HS-27A (cell line): ENCODE data around the gene FAM120A.
"Not testable (repeated sequence)": the region's sequence is repeated elsewhere in the genome, so short reads cannot be mapped to it uniquely, and the experiment has no call there.

Experiments
- DNase-seq: peaks from one replicate; pipeline ENCODE4 v3.0.0-alpha.2; 2012; ENCODE audit warnings: low read depth, missing footprints

FAM120A gene, protein sequence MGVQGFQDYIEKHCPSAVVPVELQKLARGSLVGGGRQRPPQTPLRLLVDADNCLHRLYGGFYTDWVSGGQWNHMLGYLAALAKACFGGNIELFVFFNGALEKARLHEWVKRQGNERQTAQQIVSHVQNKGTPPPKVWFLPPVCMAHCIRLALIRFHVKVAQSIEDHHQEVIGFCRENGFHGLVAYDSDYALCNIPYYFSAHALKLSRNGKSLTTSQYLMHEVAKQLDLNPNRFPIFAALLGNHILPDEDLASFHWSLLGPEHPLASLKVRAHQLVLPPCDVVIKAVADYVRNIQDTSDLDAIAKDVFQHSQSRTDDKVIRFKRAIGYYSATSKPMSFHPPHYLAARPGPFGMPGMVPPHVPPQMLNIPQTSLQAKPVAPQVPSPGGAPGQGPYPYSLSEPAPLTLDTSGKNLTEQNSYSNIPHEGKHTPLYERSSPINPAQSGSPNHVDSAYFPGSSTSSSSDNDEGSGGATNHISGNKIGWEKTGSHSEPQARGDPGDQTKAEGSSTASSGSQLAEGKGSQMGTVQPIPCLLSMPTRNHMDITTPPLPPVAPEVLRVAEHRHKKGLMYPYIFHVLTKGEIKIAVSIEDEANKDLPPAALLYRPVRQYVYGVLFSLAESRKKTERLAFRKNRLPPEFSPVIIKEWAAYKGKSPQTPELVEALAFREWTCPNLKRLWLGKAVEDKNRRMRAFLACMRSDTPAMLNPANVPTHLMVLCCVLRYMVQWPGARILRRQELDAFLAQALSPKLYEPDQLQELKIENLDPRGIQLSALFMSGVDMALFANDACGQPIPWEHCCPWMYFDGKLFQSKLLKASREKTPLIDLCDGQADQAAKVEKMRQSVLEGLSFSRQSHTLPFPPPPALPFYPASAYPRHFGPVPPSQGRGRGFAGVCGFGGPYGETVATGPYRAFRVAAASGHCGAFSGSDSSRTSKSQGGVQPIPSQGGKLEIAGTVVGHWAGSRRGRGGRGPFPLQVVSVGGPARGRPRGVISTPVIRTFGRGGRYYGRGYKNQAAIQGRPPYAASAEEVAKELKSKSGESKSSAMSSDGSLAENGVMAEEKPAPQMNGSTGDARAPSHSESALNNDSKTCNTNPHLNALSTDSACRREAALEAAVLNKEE

DNA sequence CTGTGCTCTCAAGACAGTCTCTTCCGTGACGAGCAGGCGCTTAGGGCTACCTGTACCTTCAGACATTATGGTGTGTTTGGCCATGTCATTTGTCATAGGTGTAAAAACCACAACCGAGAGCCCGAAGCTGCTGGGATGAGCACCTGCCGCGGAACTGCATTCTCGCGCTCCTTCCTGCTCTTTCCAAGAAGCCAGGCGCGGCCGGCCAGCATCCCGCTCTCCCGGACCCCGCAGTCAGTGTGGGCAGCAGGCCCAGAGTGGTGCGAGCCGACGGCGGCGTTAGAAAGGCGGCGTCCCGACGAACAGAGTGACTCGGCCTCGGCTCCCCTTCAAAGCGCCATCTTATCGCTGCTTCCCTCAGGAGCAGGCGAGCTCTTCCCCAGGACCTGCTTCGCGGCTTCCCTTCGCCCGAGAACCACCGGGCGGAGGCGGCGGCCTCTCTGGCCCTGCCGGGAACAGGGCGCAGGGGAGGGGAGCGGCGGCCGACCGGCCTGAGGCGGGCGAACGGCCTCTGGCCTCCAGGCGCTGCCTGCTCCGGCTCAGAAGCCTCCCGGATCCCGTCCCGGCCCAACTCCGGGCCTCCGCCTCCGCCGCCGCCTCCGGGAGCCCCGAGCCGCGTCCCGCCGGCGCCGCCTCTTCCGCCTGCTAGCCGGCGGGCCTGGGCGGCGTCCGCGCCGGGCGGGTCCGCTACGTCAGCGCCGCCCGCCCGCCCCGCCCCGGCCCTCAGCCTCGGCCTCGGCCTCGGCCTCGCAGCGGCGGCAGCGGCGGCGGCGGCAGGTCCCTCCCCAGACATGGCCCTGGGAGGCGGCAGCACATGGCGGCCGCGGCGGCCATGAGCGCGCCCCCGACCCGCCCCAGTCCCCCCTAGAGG, at the start of gene FAM120A:
Gene FAM120A (plus strand): TSS at position 741 of the 871 bp plus-strand sequence. CDS start 231 bp downstream, outside the sequence.
- peak; percentile 26 for DNase-seq

DNA sequence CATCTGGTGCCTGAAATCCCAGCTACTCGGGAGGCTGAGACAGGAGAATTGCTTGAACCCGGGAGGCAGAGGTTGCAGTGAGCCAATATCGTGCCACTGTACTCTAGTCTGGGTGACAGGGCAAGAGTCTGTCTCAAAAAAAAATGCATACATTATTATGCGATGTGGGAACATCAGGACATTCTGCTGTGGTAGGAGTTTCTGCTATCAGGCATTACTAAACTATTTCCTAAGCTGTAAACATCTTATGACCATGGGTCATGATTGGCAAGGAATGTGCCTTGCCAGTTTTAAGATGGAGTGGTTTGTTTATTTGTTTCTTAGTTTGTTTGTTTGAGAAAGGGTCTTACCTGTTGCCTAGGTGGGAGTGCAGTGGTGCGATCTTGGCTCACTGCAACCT, 45.1 kb upstream of the FAM120A start:
- no peak for DNase-seq

DNA sequence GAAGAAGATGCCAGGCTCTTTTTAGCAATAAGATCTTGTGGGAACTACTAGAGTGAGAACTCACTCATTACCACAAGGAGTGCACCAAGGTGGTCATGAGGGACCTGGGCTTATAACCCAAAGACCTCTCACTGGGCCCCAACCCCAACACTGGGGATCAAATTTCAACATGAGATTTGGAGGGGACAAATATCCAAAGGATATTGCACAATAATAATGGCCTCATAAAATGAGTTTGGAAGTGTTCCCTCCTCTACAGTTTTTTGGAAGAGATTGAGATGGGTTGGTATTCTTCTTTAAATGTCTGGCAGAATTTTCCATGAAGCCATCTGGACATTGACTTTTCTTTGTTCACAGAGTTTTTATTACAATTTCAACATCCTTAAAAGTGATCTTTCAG, 38.0 kb upstream of the FAM120A start:
- no peak for DNase-seq

DNA sequence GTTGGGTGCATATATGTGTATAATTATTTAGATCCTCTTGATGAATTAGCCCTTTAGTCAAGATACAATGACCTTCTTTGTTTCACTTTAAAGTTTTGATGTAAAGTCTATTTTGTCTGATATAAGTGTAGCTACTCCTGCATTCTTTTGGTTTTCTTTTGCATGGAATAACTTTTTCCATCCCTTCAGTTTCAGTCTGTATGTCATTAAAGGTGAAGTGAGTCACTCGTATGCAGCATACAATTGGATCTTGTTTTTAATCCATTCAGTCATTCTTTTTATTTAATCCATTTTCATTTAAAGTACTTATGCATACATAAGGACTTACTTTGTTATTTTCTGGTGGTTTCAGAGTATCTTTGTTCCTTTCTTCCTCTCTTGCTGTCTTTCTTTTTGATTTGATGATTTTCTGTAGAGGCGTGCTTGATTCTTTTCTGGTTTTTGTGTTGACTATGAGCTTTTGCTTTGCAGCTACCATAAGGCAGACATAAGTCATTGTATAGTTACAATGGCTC, 36.3 kb upstream of the FAM120A start:
- no peak for DNase-seq

DNA sequence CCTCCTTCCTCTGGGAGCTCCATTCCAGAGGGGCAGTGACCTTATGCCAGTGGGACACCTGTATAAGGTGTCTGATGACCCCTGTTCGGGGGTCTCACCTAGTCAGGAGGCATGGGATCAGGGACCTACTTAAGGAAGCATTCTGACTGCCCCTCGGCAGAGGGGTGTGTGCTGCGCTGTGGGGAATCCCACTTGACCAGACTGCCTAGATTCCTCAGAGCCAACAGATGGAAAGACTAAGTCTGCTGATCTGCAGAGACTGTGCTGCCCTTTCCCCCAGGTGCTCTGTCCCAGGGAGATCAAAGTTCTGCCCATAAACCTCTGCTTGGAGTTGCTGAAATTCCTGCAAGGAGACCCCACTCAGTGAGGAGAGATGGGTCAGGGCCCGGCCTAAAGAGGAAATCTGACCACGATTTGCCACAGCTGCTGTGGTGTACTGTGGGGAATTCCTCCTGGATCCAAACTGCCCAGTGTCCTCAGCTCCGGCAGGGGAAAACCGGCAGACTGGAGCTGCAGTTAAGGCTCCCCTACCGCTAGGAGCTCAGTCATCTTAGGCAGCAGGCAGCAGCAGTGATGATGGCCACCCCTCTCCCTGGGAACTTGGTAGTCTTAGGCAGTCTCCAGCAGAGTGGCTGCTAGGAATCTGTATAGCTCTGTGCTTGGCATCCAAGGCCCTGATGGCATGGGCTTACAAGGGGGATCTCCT, 34.8 kb upstream of the FAM120A start:
- no peak for DNase-seq

DNA sequence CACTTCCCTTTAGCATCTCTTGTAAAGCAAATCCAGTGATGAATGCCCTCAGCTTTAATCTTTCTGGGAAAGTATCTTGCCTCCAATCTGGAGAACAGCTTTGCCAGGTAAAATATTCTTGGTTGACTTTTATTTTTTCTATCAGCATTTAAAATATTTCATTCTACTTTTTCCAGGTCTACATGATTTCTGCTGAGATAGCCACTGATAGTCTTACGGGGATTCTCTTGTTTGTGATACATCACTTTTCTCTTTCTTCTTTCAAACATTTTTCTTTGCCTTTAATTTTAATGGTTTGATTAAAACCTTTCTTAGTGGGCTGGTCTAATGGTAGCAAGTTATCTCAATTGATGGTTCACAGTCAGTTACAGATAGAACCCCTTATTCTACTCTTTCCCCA, 33.9 kb upstream of the FAM120A start:
- no peak for DNase-seq

DNA sequence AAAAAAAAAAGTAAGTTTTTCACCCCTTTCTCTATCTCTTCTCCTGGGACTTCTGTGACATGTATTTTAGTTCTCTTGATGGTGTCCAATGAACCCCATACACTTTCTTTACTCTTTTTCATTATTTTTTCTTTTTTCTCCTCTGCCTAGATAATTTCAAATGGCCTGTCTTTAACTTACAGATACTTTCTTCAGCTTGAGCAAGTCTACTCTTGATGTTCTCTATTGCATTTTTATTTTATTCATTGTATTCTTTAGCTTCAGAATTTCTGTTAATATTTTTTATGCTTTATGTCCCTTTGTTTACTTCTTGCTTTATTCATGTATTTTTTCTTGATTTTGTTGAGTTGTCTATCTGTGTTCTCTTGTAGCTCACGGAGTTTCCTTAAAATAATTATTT, 32.5 kb upstream of the FAM120A start:
- DNase-seq, result no peak

DNA sequence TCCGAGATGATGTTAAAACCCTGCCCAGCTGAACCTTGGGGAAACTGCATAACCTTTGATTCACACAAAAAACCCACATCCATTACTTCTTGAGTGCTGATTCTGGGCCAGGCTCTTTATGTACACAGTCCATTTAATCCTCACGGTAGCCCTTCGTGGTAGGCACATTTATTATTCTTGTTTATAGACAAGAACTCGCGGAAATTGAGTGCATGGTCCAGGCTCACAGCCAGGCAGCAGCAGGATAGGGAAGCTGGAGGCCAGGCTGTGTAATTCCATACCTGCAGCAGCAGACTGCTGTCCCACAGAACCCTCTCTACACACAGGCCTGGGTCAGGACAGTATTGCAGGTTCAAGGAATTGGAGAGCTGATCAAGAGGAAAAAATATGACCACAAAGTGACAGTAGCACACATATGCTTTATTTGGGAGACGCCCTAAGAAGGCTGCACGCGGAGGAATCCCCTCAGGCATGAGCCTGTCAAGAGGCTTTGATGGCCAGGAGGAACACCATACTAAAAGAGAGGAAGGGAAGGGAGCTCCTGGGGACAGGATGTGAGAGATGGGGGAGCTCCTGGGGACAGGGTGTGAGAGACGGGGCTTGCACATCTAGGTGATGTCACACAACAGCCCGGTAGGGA, 28.4 kb upstream of the FAM120A start:
- DNase-seq, result no peak

DNA sequence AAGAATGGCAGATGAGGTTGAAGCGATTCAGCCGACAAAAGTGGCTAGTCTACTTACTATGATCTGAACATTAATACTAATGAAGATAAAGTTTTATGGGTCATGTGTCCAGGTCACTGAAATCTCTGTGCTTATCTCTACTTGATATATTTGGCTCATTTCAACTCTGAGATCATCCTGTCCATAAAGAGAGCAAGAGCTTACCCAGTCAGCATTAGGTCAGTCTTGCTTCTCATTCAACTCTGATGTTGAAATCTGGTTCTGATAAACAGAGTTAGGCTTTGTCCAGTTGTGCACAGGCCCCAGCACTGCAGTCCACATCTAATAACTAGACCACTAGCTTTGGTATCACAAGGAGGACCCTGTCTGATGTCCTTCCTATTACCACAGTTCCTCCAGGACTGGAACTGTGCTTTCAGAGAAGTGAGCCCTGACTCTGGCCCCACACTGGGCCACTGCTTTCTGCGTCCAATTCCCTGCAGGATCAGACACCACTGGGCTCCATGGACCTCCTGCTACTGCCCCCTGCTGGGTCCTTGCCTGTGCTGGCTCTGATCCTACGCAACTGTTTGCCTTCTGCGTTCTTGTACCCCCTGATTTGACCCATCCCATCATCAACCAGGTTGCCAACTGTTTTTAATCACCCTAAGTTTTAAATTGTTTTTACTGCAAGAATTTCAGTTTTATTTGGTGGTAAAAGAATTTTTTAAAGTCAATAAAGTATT, 23.7 kb upstream of the FAM120A start:
- no peak for DNase-seq

DNA sequence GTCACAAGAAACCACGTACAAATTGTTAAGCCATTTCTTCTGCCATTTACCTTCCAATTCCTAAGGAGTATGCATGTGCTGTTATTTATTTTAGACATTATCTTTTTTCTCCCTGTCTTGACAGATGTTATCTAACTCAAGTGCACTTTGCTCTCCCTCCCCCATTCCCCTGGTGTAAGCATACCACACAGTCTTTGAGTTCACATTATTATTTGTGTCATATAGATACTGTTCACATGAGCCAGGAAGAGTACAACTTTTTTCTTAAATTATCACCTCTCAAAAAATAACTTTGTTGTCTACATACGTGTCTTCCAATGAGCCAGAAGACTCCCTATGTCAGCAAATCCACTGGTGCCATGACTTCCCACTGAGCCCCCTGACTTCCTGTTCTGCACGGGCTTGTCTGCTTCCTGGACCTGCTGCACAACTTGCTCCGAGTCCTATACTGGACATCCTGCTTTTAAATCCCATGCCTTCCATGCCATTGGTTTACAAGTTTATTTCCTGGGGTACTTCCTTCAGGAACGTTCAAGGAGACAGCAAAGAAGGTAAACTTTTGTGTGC, 19.9 kb upstream of the FAM120A start:
- no peak for DNase-seq

DNA sequence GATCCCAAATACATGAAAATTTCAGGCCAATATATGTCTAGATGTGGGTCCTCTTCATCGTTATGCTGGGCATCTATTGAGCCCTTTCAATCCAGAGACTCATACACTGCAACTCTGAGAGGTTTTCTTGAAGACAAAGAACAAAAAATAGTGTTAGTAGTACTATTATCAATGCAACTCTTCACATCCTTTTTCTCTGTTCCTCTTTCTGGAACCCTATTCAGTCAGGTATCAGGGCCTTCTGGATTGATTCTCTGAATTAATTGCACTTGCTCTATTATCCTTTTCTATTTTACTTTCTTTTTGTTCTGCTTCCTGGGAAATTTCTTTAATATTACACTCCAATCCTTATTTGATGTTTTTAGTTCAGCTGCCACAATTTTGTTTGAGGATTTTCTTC, 18.5 kb upstream of the FAM120A start:
- DNase-seq, result no peak

DNA sequence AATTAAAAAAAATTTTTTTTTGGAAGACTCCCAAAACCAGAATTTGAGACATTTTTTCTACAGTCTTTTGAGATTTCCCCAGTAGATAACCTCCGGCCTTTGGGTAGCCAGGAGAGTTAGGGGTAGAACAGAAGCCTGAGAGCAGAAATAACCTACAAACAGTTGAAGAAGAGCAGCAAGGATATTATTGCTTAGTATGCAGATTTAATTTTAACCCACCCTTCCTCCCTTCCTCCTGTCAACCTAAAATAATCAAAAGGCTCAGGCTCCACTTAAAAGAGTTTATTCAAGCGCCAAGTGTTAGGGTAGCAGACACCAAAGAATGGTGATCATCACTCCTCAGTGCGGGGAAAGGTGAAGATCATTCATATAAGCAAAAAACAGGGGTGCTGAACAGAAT, 17.4 kb upstream of the FAM120A start:
- DNase-seq, result no peak

DNA sequence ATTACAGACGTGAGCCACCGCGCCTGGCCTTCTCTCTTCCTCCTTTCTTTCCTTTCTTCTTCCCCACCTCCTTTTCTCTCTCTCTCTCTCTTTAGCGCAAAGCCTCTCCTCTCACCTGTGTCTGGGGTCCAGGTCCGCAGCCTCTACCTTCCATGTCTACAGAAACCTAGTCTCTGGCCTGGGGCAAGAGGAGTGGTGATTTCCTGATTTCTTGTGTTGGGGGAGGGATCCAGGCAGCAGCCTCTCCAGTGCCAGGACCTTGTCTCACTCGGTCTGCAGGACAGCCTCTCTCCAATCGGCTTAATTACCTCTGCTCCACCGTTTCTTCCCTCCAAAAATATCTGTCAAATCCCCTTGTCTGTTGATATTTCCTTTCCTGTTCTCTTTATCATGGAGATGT, 16.1 kb upstream of the FAM120A start:
- no peak for DNase-seq

DNA sequence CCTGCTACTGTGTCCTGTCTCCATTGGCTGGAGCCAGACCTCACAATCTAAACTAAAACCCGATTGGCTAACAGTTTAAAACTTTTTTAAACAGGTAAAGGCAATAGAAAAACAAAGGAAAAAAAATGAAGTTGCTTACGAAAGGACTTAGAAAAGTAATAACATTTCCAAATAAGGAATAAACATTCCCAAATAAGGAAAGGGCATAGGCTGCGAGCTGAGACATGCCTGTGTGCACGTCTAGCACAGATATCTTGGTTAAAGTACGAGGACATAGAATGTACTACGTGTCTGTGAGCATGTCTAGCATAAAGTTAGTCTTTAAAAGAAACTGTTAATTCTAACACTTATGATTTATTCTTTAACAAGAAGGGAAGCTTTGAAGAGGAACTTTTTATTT, 15.3 kb upstream of the FAM120A start:
- no peak for DNase-seq

DNA sequence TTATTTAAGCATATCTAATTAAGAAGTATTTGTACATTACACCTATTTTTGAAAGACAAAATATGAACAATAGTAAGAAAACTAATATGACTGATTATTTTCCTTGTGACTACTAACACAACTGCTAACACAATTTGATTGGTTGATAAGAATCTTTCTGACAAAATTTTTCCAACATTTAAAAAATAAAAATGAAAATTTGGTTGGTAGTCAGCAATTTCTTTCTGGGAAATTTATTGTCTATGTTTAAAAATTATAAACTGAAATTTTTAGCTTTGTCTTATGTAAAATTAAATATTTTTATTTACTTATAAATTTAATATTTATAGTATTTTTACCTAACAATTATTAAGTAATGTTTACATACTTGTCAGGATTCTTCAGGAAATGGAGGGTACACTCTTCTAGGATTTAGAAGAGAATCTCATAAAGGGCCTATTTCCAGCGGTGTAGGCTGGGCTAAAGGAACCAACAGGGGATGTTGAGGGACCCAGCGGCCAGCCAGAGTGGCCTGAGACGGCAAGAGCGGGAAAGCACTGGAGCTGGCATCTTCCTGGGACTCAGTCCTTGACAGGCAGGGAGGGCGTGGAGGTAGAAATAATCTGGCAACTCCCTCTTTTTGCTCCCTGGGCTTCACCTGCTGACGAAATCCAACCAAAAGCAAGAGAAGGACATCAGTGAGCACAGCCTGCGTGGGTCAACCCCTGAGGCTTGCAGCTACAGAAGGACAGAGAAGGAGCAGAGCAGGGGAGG, 14.7 kb upstream of the FAM120A start:
- no peak for DNase-seq

DNA sequence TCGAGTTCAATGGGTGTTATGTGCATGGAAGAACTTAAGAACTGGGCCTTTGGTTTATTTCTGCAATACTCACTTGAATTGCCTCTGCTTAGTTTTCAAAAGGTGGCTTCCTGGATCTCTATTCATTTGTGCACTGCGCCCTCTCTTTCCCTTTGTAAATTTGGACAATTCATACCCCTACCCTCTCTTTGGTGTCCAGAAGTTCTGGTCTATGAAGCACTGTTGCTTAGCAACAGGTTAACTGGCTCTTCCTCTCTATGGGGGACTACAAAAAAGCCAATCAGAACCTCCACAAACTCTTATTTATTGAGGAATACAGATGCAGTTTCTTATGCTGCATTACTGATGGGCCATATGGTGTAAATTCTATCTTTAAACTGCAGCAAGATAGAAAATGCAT, 13.5 kb upstream of the FAM120A start:
- DNase-seq, result no peak

DNA sequence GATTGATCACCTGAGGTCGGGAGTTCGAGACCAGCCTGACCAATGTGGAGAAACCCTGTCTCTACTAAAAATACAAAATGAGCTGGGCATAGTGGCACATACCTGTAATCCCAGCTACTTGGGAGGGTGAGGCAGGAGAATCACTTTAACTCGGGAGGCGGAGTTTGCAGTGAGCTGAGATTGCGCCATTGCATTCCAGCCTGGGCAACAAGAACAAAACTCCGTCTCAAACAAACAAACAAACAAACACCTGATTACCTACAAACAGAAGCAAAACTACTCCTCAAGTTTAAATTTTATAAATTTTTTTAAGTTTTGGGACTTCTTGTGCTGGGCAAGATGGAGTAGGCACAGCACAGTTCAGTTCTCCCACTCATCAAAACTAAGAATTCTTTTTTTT, 12.2 kb upstream of the FAM120A start:
- not testable (repeated sequence) for DNase-seq

DNA sequence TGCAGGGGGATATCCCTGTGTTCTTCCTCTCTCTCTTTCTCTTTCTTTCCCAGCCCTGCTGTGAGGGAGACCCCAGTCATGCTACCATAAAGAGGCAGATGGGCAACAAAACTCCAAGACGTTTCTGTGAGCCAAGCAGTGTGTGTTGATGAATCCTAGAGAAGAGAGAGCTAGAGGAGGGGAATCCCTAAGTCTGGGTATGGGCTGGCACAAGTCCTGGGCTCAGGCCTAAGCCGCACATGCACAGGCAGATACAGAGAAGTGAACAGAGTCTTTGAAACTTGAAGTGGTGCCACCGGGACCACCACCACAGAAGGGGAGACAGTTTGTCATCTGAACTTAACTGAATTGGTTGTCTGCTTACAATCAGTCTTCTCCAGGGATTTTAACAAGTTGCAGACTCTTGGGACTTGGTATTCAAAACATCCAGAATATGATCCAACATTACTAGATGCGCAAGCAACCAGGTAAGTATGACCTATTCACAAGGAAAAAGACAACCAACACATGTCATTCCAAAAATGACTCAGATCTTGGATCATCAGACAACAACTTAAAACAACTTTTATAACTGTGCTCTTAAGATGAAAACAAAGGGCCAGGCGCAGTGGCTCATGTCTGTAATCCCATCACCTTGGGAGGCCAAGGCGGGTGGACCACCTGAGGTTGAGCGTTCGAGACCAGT, 10.4 kb upstream of the FAM120A start:
- no peak for DNase-seq
